Renal pelvis (tissue), 12 donors: Measurements from ENCODE around the gene TBRG4. TPM values are rescaled to one million over a fixed set of nuclear protein-coding genes. Genes with fewer than 3 reads are reported as not detected.
"Not testable (repeated sequence)": the region's sequence is repeated elsewhere in the genome, so short reads cannot be mapped to it uniquely, and the experiment has no call there.

Experiments
- DNase-seq: peaks from one replicate; pipeline ENCODE4 v3.0.0-alpha.2; 2013
- long read RNA-seq, 16 experiments: transcript quantifications; one replicate each; lab custom pipeline, GENCODE V29; 2026
- polyA plus RNA-seq, 3 donors: library from polyadenylated mRNA; unstranded; fragments of 120-200 nt; gene quantifications; one replicate each; pipeline ENCODE4 v1.2.1, GENCODE V29; 2013; ENCODE audit not compliant: insufficient read length in 3 of 3

Gene TBRG4
- 10 to 100 TPM; 54.2 to 64.3 (median 64.0) TPM for polyA plus RNA-seq
- long read RNA-seq, donor 1, transcript TBRG4-201 (11 exons, 2,243 nt): minor isoform, 5 of 26 reads
- long read RNA-seq, donor 1, transcript TBRG4-202 (9 exons, 1,917 nt): major isoform, 6 of 26 reads
- long read RNA-seq, donor 1, partial matches to known transcripts: 8 of 26 reads
- long read RNA-seq, donor 1, other reads (novel, unspliced or antisense): 0 of 26 reads
- long read RNA-seq, donor 2, transcript TBRG4-201 (11 exons, 2,243 nt): major isoform, 8 of 35 reads
- long read RNA-seq, donor 2, partial matches to known transcripts: 14 of 35 reads
- long read RNA-seq, donor 2, other reads (novel, unspliced or antisense): 0 of 35 reads
- long read RNA-seq, donor 3, transcript TBRG4-201 (11 exons, 2,243 nt): major isoform, 5 of 19 reads
- long read RNA-seq, donor 3, partial matches to known transcripts: 7 of 19 reads
- long read RNA-seq, donor 3, other reads (novel, unspliced or antisense): 0 of 19 reads
- long read RNA-seq, donor 4, transcript TBRG4-201 (11 exons, 2,243 nt): major isoform, 8 of 23 reads
- long read RNA-seq, donor 4, partial matches to known transcripts: 10 of 23 reads
- long read RNA-seq, donor 4, other reads (novel, unspliced or antisense): 0 of 23 reads
- long read RNA-seq, donor 5, partial matches to known transcripts: 5 of 7 reads
- long read RNA-seq, donor 5, other reads (novel, unspliced or antisense): 0 of 7 reads
- long read RNA-seq, donor 6, transcript TBRG4-201 (11 exons, 2,243 nt): major isoform, 5 of 27 reads
- long read RNA-seq, donor 6, partial matches to known transcripts: 18 of 27 reads
- long read RNA-seq, donor 6, other reads (novel, unspliced or antisense): 0 of 27 reads
- long read RNA-seq, donor 7, partial matches to known transcripts: 8 of 20 reads
- long read RNA-seq, donor 7, other reads (novel, unspliced or antisense): 0 of 20 reads
- long read RNA-seq, donor 8, partial matches to known transcripts: 0 of 2 reads
- long read RNA-seq, donor 8, other reads (novel, unspliced or antisense): 0 of 2 reads
- long read RNA-seq, donor 9, transcript TBRG4-201 (11 exons, 2,243 nt): major isoform, 12 of 43 reads
- long read RNA-seq, donor 9, partial matches to known transcripts: 24 of 43 reads
- long read RNA-seq, donor 9, other reads (novel, unspliced or antisense): 0 of 43 reads
- long read RNA-seq, donor 10, transcript TBRG4-201 (11 exons, 2,243 nt): major isoform, 7 of 20 reads
- long read RNA-seq, donor 10, partial matches to known transcripts: 6 of 20 reads
- long read RNA-seq, donor 10, other reads (novel, unspliced or antisense): 0 of 20 reads
- long read RNA-seq, donor 11, partial matches to known transcripts: 0 of 7 reads
- long read RNA-seq, donor 11, other reads (novel, unspliced or antisense): 0 of 7 reads
- long read RNA-seq, donor 12, transcript TBRG4-208 (2 exons, 641 nt): minor isoform, 5 of 45 reads
- long read RNA-seq, donor 12, transcript TBRG4-201 (11 exons, 2,243 nt): major isoform, 12 of 45 reads
- long read RNA-seq, donor 12, partial matches to known transcripts: 23 of 45 reads
- long read RNA-seq, donor 12, other reads (novel, unspliced or antisense): 0 of 45 reads
- long read RNA-seq, donor 13, partial matches to known transcripts: 0 of 2 reads
- long read RNA-seq, donor 13, other reads (novel, unspliced or antisense): 0 of 2 reads
- long read RNA-seq, donor 14, transcript TBRG4-201 (11 exons, 2,243 nt): major isoform, 6 of 16 reads
- long read RNA-seq, donor 14, partial matches to known transcripts: 0 of 16 reads
- long read RNA-seq, donor 14, other reads (novel, unspliced or antisense): 0 of 16 reads
- long read RNA-seq, donor 15, transcript TBRG4-201 (11 exons, 2,243 nt): major isoform, 7 of 33 reads
- long read RNA-seq, donor 15, partial matches to known transcripts: 18 of 33 reads
- long read RNA-seq, donor 15, other reads (novel, unspliced or antisense): 0 of 33 reads
- long read RNA-seq, donor 16, partial matches to known transcripts: 27 of 37 reads
- long read RNA-seq, donor 16, other reads (novel, unspliced or antisense): 0 of 37 reads

DNA sequence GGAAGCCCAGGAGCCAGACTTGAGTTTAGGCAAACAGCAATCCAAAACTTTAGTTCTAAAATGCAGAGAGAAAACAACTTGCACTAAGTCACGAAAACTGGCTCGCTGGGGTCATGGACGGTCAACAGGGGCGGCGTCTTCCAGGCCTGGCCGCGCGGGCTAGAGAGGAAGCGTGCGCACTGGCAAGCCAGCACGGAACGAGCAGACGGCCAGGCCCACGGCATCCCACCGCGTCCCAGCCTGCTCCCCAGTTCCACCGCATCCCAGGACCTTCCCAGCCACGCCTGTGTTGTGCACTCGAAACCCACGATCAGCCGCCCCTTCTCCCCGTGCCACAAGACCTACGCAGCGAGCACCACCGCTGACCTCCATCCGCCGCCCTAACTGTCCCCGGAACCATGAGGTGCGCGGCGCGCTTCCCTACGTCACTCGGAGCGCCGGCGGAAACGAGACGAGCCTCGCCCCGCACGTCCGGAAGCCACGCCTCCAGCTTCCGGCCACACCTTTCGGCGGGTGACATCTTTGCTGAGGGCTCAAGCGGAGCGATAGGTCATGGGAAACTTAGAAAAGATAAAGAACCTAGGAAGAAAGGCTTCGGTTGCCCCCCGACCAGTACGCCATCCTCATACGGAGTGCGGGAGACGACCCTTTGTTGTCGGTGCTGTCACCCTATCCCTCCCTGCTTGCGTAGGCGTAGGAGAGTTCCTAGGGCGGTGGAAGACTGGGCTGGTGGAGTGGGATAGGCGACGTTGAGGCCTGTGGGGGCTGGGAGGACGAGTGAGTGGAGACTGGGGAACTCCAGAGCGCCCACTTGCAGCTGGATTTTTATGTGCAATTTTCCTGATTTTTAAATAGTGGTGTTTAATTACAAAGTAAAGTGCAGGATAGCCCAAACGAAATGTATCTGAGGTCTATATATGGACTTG is at the start of gene TBRG4:
TSS of gene TBRG4 (minus strand) at position 400 of the 926 bp plus-strand sequence. CDS start 2,460 bp downstream, outside the sequence.
- DNase-seq: peak; percentile 96

DNA sequence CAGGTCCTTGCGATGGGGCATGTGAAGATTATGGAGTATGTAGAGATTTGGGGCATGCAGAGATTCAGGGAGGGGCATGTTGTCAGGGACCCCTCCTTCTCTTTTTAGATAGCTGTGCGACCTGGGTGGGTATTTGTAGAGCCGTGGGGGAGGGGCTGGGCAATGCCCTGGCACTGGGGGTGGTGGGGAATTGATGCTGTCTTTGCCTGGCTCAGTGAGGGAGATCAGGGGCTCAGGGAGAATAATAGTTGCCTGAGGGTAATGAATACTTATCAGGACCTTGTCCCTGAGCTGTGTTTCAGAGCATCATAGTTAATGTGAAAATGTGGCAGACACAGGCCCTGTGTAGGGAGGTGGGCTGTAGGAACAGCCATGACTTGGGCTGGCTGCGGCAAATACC is 49.6 kb upstream of the TBRG4 start:
- DNase-seq: no peak

DNA sequence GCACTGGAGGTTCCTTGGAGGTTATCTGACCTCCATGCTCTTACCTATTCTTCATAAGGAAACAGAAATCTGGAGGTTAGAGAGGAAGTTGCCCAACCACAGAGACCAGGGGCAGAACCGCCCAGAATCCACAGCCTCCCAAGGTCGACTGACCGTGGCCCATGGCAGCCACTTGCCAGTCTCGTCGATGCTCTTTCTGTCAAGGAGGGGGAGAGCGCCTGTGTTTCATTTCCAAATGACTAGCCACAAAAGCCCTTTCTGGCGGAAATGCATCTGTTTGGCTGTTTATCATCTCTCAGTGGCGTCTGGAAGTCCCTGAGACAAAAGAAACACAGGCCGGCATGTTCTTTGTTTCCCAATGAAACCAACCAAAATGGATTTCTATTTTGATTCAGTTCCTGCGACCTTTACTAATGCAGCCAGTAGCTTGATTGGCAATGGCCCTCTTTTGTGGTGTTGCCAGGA is 49.0 kb upstream of the TBRG4 start:
- DNase-seq: no peak

DNA sequence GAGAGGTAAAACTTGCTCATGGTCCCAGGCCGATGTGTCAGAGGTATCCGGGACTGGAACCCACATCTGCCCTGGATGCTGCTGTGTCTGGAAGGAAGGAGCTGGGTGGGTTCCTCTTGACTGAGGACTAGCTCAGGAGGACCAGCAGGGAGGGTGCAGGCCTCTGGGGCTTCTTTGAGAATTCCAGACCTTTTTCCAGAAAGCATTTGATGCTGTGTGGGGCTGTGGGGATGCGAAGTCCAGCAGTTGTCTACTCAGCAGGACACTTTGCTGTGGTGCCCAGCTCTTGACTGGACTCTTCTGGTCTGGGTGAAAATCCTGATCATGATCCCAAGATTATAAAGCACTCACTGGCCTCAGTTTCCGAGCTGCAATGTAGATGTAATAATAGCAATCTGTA is 47.8 kb upstream of the TBRG4 start:
- no peak for DNase-seq

DNA sequence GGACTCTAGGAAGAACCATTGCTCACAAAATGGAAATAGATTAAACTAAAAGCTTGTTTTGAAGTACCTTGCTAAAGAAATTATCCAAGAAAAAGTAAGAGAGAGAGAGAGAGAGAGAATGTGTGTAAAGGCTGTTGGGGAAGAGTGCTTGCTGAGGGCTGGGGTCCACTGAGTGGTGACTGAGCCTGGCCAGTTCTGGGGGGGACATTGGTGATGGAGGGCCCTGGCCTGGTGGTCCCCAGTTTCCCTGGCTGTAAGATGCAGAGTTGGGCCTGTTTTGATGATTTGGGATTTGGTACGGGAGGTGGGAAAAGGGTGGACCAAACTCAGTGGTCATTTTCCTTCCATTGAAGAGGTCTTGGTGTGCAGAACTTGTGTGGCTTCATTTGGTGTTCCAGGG is 47.0 kb upstream of the TBRG4 start:
- DNase-seq: no peak

DNA sequence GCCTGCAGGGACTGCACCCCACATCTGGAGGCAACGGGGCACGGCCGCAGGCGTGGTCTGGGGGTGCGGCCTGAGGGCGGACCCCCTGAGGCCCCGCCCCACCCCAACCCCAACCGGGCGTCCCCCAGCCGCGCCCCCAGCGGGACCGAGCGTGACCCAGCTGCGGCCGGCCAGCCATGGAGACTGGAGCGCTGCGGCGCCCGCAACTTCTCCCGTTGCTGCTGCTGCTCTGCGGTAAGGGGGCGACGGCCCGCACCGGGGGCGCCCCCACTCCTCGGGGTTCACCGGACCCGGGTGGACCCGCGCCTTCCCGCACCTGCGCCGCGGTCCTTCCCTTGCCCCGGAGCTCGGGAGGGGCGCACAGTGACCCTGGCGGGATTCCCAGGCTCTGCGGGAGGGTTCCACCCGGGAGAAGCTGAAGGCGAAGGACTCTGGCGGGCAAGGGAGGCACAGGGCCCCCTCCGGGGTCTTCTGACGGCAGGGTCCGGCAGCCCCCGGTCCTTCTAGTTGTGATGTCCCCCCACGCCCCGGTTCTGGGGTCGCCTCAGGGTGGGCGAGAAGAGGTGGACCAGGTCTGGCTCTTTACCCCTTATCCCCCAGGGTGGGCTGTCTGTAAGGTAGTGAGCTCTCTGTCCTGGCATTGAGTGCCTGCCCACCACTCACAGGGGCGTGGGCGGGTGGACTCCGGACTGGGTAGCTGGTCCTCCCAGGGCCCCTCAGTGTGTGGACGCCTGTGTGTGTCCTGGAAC is 46.3 kb upstream of the TBRG4 start, which contains the start of gene RAMP3:
TSS of gene RAMP3 (plus strand) at position 139 of the 749 bp plus-strand sequence. CDS start at position 177, 38 bp downstream.
- no peak for DNase-seq

DNA sequence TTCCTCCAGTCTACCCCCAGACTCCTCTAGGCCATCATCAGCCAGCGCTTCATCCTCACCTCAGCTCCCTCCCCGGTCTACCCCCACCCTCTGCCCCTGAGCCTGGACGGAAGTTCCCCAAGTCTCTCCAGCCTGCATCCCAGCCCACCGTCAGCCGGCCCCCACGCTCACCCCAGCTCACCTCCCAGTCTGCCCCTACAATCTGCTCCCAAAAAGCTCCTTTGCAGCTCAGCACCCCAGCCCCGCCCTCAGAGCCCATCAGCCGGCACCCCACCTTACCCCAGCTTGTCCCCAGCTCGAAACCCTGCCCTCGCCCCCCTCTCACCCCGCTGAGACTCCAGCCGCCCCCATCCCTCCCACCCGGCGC is 45.8 kb upstream of the TBRG4 start:
- DNase-seq: no peak

DNA sequence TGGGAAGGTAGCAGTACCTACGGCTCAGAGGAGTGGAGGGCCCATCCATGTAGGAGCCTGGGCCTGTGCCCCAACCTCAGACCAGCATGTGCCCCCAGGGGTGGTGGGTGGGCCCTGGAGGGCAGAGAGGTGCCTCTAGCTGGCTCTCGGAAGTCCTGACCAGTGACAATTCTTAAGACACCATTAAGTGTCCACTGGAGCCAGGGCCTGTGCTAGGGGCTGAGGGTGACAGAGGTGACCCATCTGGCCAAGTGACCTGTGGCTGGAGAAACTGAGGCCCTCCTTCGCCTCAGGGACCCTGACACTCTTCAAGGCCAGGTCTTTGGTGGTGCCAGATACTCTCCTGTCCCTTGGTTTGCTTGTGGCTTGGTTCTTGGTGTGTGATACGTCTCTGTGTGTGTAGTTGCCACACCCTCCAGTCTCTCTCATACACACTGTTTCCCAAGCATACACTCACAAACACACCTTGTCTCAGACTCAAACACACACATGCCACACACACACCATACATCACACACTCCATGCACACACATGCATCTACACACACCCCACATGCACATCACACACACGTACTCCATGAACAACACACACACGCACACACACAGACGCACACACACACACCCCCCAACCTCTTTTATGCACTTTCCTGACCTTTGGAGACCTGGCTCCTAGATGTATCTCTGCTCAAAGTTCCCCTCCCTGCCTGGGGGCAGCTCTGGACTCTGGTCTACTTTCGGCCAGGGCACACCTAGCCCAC is 45.2 kb upstream of the TBRG4 start:
- no peak for DNase-seq

DNA sequence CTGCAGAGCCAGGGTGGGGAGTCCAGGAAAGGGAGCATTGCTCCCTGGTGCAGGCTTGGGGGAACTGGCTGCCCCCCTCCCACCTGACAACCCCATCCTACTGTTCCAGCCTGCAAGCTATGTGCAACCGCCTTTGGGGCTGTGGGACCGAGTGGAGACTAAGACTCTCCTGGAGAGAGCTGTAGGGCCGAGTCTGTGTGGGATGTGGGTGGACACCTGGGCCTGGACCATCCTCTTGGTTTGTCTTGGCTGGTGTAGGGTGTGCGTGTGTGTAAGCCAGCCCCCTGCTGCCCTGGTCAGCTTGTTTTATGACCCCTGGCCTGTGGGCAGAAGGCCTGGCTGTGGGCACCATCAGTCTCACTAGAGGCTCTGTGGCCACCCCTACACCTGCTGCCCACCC is 44.4 kb upstream of the TBRG4 start:
- DNase-seq: no peak

DNA sequence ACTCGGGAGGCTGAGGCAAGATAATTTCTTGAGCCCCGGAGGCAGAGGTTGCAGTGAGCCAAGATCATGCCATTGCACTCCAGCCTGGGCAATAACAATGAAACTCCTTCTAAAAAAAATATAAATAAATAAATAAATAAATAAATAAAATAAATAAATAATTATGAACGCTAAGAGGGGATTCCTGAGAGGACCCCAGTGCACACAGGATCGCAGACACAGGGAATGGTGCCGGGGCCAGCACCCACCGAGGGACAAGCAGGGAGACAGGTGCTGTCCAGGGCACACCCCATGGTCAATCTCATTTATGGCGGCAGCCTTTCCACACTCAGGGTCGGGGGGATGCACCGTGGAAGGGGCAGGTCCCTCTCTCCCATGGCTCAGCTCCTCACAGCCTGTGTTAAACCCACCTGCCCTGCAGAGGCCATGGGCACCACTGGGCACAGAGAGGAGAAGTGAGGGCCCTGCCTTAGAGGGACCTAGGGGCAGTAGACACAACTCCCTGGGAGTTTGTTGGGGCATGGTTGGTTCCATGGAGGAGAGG is 43.9 kb upstream of the TBRG4 start:
- DNase-seq: no peak

DNA sequence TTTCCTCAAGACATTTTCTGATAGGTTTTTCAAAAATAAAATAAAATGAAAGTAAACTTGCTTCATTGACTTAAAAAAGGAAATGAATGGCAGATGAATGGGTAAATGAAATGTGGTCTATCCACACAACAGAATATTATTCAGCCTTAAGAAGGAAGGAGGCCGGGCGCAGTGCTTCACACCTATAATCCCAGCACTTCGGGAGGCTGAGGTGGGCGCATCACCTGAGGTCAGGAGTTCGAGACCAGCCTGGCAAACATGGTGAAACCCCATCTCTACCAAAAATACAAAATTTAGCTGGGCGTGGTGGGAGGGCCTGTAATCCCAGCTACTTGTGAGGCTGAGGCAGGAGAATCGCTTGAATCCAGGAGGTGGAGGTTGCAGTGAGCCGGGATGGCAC is 42.4 kb upstream of the TBRG4 start:
- DNase-seq: not testable (repeated sequence)

DNA sequence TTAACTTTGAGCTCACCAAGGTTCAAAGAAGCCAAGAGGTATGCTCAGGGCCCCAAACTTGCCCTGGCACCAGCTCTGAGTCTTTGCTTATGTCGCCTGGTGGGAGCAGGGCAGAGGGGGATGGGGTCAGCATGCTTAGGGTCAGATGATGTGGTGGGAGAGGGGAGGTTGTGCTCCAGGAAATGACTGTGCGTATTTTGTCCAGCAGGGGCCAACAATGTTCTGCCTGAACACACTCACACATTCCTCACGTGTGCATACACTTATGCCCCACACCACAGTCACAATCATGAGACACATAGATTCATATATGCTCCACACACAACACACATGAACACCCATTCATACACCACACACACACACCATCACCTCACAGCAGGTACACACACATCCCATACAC is 41.7 kb upstream of the TBRG4 start:
- no peak for DNase-seq

DNA sequence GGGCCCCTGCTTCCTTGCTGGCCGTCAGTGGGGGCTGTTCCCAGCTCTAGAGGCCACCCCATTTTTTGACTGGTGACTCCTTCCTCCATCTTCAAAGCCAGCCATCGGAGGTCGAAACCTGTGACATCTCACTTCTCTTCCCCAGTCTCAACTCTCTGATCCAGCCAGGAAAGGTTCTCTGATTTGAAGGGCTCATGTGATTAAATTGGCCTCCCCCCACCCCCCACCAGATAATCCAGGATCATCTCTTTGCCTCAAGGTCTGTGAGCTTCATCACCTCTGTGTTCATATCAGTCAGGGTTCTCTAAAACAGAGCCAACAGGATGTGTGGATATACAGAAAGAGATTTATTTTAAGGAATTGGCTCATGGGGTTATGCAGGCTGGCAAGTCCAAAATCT is 40.5 kb upstream of the TBRG4 start:
- DNase-seq: no peak

DNA sequence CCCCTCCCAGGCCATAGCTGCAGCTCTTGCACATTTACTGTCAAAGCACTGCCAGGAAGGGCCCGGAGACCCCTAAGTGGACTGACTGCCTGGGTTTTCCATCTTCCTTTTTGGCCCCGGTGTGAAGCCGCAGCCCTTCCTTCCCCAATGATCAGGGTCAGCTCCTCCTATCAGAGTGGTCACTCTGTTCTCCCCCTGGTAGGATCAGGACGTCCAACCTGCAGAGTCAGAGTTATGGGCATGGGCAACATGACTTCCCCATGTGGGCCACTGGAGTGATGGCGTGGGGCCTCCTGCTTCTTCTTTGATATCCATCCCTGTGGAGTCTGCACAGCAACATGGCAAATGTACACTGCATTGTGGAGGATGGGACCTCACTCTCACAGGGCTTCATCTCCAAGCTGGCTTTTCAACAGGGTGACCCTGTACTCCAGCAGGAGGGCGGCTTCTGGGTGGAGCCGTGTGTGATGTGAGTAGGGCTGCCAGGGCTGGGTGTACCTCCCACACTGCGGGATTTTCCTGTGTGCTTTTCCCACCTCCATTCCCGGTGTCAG is 39.7 kb upstream of the TBRG4 start:
- DNase-seq: no peak

DNA sequence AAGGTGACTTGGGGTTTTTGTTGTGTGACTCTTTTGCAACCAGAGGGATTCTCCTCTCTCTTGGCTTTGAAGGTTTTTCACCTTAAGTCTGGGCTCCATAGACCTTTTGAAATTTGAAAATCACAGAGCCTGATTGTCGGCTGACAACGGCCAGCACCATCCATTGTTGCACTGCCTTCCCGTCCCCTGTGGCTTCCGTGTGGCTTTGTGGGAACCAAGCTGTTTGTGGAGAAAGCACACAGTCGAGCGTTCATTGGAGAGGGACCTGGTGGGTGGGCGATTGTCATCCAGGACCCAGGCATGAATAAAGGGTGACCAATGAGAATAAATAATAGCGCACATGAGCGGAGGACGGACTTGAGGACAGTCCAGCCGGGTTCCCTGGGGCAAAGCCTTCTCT is 38.7 kb upstream of the TBRG4 start:
- DNase-seq: no peak

DNA sequence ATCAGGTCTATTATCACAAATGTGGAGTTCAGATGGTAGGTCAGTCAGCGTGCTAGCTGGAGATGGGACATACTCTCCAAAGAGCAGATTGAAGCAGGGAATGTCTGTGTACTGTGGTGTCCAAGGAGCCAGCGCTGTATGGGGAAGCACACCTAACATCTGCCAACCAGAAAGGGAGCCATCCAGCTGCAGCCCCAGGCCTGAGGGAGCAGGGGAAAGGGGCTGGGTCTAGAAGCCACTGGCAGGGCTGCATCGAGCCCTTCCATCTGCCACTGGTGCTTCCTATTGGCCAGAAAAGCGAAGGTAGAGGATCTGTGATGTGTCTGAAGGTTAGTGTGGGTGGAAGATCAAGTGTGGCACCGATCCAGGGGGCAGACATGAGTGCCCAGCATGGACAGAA is 38.1 kb upstream of the TBRG4 start:
- no peak for DNase-seq

DNA sequence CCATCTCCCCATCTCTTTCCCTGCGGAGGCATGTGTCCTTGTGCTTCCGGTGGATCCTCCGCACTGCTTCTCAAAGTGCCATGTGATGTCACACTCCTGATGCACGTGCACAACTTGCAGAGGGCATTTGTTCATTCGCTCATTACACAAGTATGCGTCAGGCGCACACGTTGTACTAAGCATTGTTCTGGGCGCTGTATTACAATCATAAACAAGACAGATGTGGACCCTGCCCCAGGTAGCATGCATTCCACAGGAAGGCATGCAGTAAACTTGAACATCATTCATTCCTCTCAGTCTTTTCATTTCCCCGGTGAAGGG is 37.1 kb upstream of the TBRG4 start:
- no peak for DNase-seq
